Endodermal cell (in vitro differentiated cells): ENCODE data around the gene RAB27B. TPM values are rescaled to one million over a fixed set of nuclear protein-coding genes. Genes with fewer than 3 reads are reported as not detected.

Experiments
- DNase-seq: peaks from one replicate; pipeline ENCODE4 v3.0.0-alpha.2; 2017
- H3K27ac ChIP-seq: 2 replicates; pipeline ENCODE4 v1.5.1; 2013; ENCODE audit warnings: mild to moderate bottlenecking, low read depth, low read length, moderate library complexity
- H3K27me3 ChIP-seq: 2 replicates; pipeline ENCODE4 v1.6.1; 2013; ENCODE audit warnings: mild to moderate bottlenecking, low read length, moderate library complexity; ENCODE audit not compliant: insufficient read depth, control insufficient read depth, poor library complexity, severe bottlenecking
- H3K36me3 ChIP-seq: 2 replicates; pipeline ENCODE4 v1.7.0; 2013; ENCODE audit warnings: mild to moderate bottlenecking, low read length, moderate library complexity; ENCODE audit not compliant: control insufficient read depth, insufficient read depth
- H3K4me1 ChIP-seq: one replicate; pipeline ENCODE4 v1.7.0; 2013; ENCODE audit warnings: low read length; ENCODE audit not compliant: control insufficient read depth, insufficient read depth
- H3K4me3 ChIP-seq: 2 replicates; pipeline ENCODE4 v1.5.1; 2013; ENCODE audit warnings: mild to moderate bottlenecking, low read length, moderate library complexity
- H3K9ac ChIP-seq: 2 replicates; pipeline ENCODE4 v1.6.1; 2013; ENCODE audit warnings: mild to moderate bottlenecking, low read length, moderate library complexity; ENCODE audit not compliant: poor library complexity, severe bottlenecking; ENCODE audit errors: extremely low read depth
- H3K9me3 ChIP-seq: 2 replicates; pipeline ENCODE4 v1.6.1; 2013; ENCODE audit warnings: mild to moderate bottlenecking, low read length, moderate library complexity; ENCODE audit not compliant: control insufficient read depth
- H3K27ac Mint-ChIP-seq: 2 replicates; pipeline ENCODE4 v1.8.0; 2020; ENCODE audit warnings: mixed read lengths
- H3K27me3 Mint-ChIP-seq: 2 replicates; pipeline ENCODE4 v1.8.0; 2021; ENCODE audit warnings: mild to moderate bottlenecking, mixed read lengths; ENCODE audit not compliant: insufficient read depth
- H3K36me3 Mint-ChIP-seq: 2 replicates; pipeline ENCODE4 v1.8.0; 2020; ENCODE audit warnings: low read depth, mixed read lengths
- H3K4me1 Mint-ChIP-seq: 2 replicates; pipeline ENCODE4 v1.8.0; 2020; ENCODE audit warnings: mixed read lengths
- H3K4me3 Mint-ChIP-seq: 2 replicates; pipeline ENCODE4 v1.8.0; 2020; ENCODE audit warnings: mild to moderate bottlenecking, moderate library complexity, mixed read lengths
- H3K9me3 Mint-ChIP-seq: 2 replicates; pipeline ENCODE4 v1.8.0; 2020; ENCODE audit warnings: mild to moderate bottlenecking, mixed read lengths
- WGBS, 2 experiments: methylation state at CpG; one replicate each; pipeline versions ENCODE4 v1.1.5 to v1.1.7; 2013; ENCODE audit warnings: missing lambda C conversion rate in 2 of 2, mixed read lengths in 1 of 2; ENCODE audit not compliant: insufficient coverage in 1 of 2, insufficient read length in 1 of 2; 5-methylcytosine and 5-hydroxymethylcytosine counted together
- long read RNA-seq, 4 experiments: library from polyadenylated mRNA in 2 of 4; library from RNA in 1 of 4; library from capped mRNA in 1 of 4; stranded (forward) in 3 of 4; unstranded in 1 of 4; transcript quantifications; one replicate each; pipeline ENCODE4 v2.0.0, GENCODE V29; 2020 to 2021; ENCODE audit warnings: inconsistent platforms in 1 of 4
- polyA plus RNA-seq, 2 experiments: library from polyadenylated mRNA; stranded (reverse); fragments of 50-300 nt; gene quantifications; one replicate each; pipeline ENCODE4 v1.2.3, GENCODE V29; 2013
- total RNA-seq, 2 donors: library from RNA; stranded (reverse); fragmentation: NEBNext Ultra II Directional in 1 of 2; extraction: Animal tissue kit (Norgen Biotek cat#: 25700) in 1 of 2; gene quantifications; 2 replicates in 1 of 2; 3 replicates in 1 of 2; pipeline ENCODE4 v1.2.1, GENCODE V29; 2021
- TF ChIP-seq, protein P1 (sequence below): fragments of 200-600 bp; sonication (generic); conservative IDR thresholded peaks from 2 replicates; pipeline ENCODE4 v1.5.0; 2021; ENCODE audit warnings: antibody characterized with exemption, mild to moderate bottlenecking

Gene RAB27B, protein sequence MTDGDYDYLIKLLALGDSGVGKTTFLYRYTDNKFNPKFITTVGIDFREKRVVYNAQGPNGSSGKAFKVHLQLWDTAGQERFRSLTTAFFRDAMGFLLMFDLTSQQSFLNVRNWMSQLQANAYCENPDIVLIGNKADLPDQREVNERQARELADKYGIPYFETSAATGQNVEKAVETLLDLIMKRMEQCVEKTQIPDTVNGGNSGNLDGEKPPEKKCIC
- total RNA-seq, result under 1 TPM; 0.40 to 0.99 TPM
- polyA plus RNA-seq (2013, experiment 1 of 2), result 0.25 TPM
- 0.29 TPM for polyA plus RNA-seq (2013, experiment 2 of 2)
- long read RNA-seq, experiment 1, result 0 reads
- long read RNA-seq, experiment 2, result 0 reads
- long read RNA-seq, experiment 3, full-length matches to known transcripts, result 2 of 2 reads
- long read RNA-seq, experiment 3, partial matches to known transcripts, result 0 of 2 reads
- long read RNA-seq, experiment 3, other reads (novel, unspliced or antisense), result 0 of 2 reads
- long read RNA-seq, experiment 4, full-length matches to known transcripts, result 1 of 1 reads
- long read RNA-seq, experiment 4, partial matches to known transcripts, result 0 of 1 reads
- long read RNA-seq, experiment 4, other reads (novel, unspliced or antisense), result 0 of 1 reads

DNA sequence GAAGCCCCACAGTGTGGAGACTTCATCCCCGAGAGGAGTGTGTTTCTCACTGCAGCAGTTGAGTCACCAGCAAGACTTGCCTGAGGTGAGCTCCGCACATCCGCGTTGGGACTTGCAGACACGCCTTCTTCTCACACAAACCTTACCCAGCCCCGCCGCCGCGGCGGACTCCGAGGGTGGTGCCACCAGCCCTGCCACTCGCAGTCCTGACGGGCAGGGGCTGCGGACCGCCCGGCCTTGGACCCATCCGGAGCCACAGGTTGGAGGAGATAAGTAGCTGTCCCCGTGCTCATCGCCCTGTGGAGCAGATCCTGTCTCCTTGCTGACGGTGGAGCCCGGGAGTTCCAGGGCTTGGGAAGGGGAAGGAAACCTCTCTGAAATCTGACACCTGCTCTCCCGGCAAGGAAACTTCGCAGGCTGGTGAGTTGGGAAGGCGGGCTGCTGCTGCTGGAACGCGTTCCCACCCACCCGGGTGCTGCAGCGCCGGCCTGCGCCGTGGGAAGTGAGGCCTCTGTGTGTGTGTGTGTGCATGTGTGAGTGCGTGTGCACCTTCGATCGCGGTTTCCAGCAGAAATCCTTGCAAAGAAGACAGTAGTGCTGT is at the start of gene RAB27B:
Gene RAB27B (plus strand): TSS at position 197 of the 601 bp plus-strand sequence. CDS start 49,109 bp downstream, outside the sequence.
- Mint-ChIP-seq H3K27ac (peak within 1 kb of the TSS; percentile 83), H3K36me3 (no peaks in the 10 kb centered on the region), H3K4me1 (peaks cover 9% of the 10 kb centered on the region), H3K9me3 (peaks cover 5% of the 10 kb centered on the region), H3K27me3 (peaks cover 20% of the 10 kb centered on the region), H3K4me3 (peak within 1 kb of the TSS; percentile 61)
- H3K9me3 ChIP-seq, result no peaks in the 10 kb centered on the region
- WGBS, 2 experiments, result 1% methylated on average over 12 to 35 of the region's 35 CpGs
- peak within 1 kb of the TSS; percentile 35 for H3K27ac ChIP-seq
- H3K36me3 ChIP-seq, result no peaks in the 10 kb centered on the region
- H3K4me1 ChIP-seq, result peaks cover 3% of the 10 kb centered on the region
- peak; percentile 94 for DNase-seq
- H3K9ac ChIP-seq, result peak within 1 kb of the TSS; percentile 60
- H3K27me3 ChIP-seq, result peaks cover 8% of the 10 kb centered on the region
- TF ChIP-seq, protein P1, sequence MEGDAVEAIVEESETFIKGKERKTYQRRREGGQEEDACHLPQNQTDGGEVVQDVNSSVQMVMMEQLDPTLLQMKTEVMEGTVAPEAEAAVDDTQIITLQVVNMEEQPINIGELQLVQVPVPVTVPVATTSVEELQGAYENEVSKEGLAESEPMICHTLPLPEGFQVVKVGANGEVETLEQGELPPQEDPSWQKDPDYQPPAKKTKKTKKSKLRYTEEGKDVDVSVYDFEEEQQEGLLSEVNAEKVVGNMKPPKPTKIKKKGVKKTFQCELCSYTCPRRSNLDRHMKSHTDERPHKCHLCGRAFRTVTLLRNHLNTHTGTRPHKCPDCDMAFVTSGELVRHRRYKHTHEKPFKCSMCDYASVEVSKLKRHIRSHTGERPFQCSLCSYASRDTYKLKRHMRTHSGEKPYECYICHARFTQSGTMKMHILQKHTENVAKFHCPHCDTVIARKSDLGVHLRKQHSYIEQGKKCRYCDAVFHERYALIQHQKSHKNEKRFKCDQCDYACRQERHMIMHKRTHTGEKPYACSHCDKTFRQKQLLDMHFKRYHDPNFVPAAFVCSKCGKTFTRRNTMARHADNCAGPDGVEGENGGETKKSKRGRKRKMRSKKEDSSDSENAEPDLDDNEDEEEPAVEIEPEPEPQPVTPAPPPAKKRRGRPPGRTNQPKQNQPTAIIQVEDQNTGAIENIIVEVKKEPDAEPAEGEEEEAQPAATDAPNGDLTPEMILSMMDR, result peak; percentile 11
- H3K4me3 ChIP-seq, result peak within 1 kb of the TSS; percentile 86

GRCh38 chr18:54780285-54780861 is 47.9 kb upstream of the RAB27B start:
- H3K27me3 ChIP-seq, result no peaks in the 10 kb centered on the region
- H3K36me3 ChIP-seq, result no peaks in the 10 kb centered on the region
- peaks cover 3% of the 10 kb centered on the region for H3K4me1 ChIP-seq
- peaks cover 8% of the 10 kb centered on the region for H3K27me3 Mint-ChIP-seq
- no peak overlapping the region for H3K27ac Mint-ChIP-seq
- DNase-seq, result no peak
- peaks cover 5% of the 10 kb centered on the region for H3K4me1 Mint-ChIP-seq
- no peak overlapping the region for H3K27ac ChIP-seq
- 83 to 97% methylated on average over 6 to 10 of the region's 11 CpGs for WGBS, 2 experiments
- TF ChIP-seq, protein P1, result no peak
- no peak overlapping the region for H3K4me3 ChIP-seq
- no peak overlapping the region for H3K4me3 Mint-ChIP-seq
- H3K9ac ChIP-seq, result no peak overlapping the region
- H3K36me3 Mint-ChIP-seq, result no peaks in the 10 kb centered on the region
- no peaks in the 10 kb centered on the region for H3K9me3 Mint-ChIP-seq
- H3K9me3 ChIP-seq, result no peaks in the 10 kb centered on the region

GRCh38 chr18:54780970-54781369 is 47.3 kb upstream of the RAB27B start:
- Mint-ChIP-seq H3K27me3 (peaks cover 8% of the 10 kb centered on the region), H3K36me3 (no peaks in the 10 kb centered on the region), H3K9me3 (no peaks in the 10 kb centered on the region), H3K4me3 (no peak overlapping the region), H3K27ac (no peak overlapping the region), H3K4me1 (peaks cover 5% of the 10 kb centered on the region)
- 85 to 89% methylated on average over 2 of the region's 2 CpGs for WGBS, 2 experiments
- no peaks in the 10 kb centered on the region for H3K36me3 ChIP-seq
- H3K4me3 ChIP-seq, result no peak overlapping the region
- H3K4me1 ChIP-seq, result peaks cover 3% of the 10 kb centered on the region
- TF ChIP-seq, protein P1, result no peak
- no peak overlapping the region for H3K27ac ChIP-seq
- no peaks in the 10 kb centered on the region for H3K27me3 ChIP-seq
- DNase-seq, result no peak
- no peaks in the 10 kb centered on the region for H3K9me3 ChIP-seq
- H3K9ac ChIP-seq, result no peak overlapping the region
